Panc1 (cell line): ENCODE results near the gene GLTP. TPM values are rescaled to one million over a fixed set of nuclear protein-coding genes. Genes with fewer than 3 reads are reported as not detected.

Experiments used
- ATAC-seq: fragments of 200-7000 bp; cut with Tn5 transposase; 2 replicates; pipeline ENCODE4 v1.9.1; 2020; ENCODE audit warnings: mild to moderate bottlenecking, moderate library complexity
- BruUV-seq: library from RNA; stranded (reverse); fragments of 400-500 nt; replicated peaks from 2 replicates; lab custom pipeline; 2021; lab: Mats Ljungman, UMichigan
- CTCF ChIA-PET: fragments of 300-600 bp; sonication (Branson Sonifier 250); formaldehyde crosslinking; loops from one replicate; lab custom pipeline; 2022; ENCODE audit warnings: antibody characterized with exemption; lab: Charles Lee
- POLR2A ChIA-PET: fragments of 300-600 bp; sonication (Branson Sonifier 250); formaldehyde crosslinking; loops from one replicate; lab custom pipeline; 2022; ENCODE audit warnings: antibody characterized with exemption; lab: Charles Lee
- DNase-seq: peaks from one replicate; pipeline ENCODE4 v3.0.0-alpha.2; 2010; ENCODE audit warnings: low read depth, low spot score
- H3K27ac ChIP-seq: 2 replicates; pipeline ENCODE4 v1.5.1; 2011; ENCODE audit warnings: mild to moderate bottlenecking, low read length, inconsistent platforms
- H3K27me3 ChIP-seq: fragments of 200-500 bp; sonication (Bioruptor generic); 2 replicates; pipeline ENCODE4 v1.6.0; 2014; ENCODE audit warnings: low read length, inconsistent platforms; ENCODE audit not compliant: control insufficient read depth, insufficient read depth
- H3K36me3 ChIP-seq: fragments of 200-500 bp; sonication (Bioruptor generic); 2 replicates; pipeline ENCODE4 v1.5.1; 2014; ENCODE audit warnings: inconsistent platforms, mild to moderate bottlenecking, low read length, moderate library complexity; ENCODE audit not compliant: control insufficient read depth, insufficient read depth
- H3K4me1 ChIP-seq: 2 replicates; pipeline ENCODE4 v1.5.1; 2011; ENCODE audit warnings: inconsistent platforms, mild to moderate bottlenecking, low read length, moderate library complexity; ENCODE audit not compliant: control insufficient read depth, insufficient read depth
- H3K4me3 ChIP-seq, 2 experiments: 2 replicates each; pipeline ENCODE4 v1.5.1; 2011 to 2012; ENCODE audit warnings: low read depth in 2 of 2, low read length in 2 of 2, mild to moderate bottlenecking in 2 of 2, inconsistent platforms in 1 of 2, moderate library complexity in 1 of 2
- H3K9me3 ChIP-seq: fragments of 200-500 bp; sonication (Bioruptor generic); 2 replicates; pipeline ENCODE4 v1.5.1; 2014; ENCODE audit warnings: low read depth, mild to moderate bottlenecking, inconsistent platforms, low read length, moderate library complexity; ENCODE audit not compliant: control insufficient read depth, insufficient read depth
- POLR2AphosphoS5 ChIP-seq: IDR thresholded peaks from 2 replicates; pipeline ENCODE4 v1.6.1; 2012; ENCODE audit warnings: mild to moderate bottlenecking, low read depth, low read length, moderate library complexity
- REST ChIP-seq, 2 experiments: IDR thresholded peaks; 2 replicates each; pipeline ENCODE4 v1.6.1; 2011 to 2012; ENCODE audit warnings: low read depth in 2 of 2, control low read depth in 1 of 2, low read length in 1 of 2, mild to moderate bottlenecking in 1 of 2, moderate library complexity in 1 of 2; ENCODE audit not compliant: insufficient read depth in 1 of 2
- SIN3A ChIP-seq: IDR thresholded peaks from 2 replicates; pipeline ENCODE4 v1.6.1; 2012; ENCODE audit warnings: low read depth, mild to moderate bottlenecking, low read length, moderate library complexity, borderline replicate concordance; ENCODE audit not compliant: insufficient read depth
- TCF7L2 ChIP-seq: IDR thresholded peaks from 2 replicates; pipeline ENCODE4 v1.6.1; 2011; ENCODE audit warnings: mild to moderate bottlenecking, low read depth, low read length, inconsistent platforms
- in situ Hi-C: cut with HindIII; loops from 2 replicates; pipeline ENCODE4 v1.10.0; 2016; ENCODE audit warnings: low sequenced_read_pairs, low pct_unique_long_range_greater_than_20kb
- intact Hi-C: fragments of 100-400 bp; cut with micrococcal nuclease; formaldehyde crosslinking; loops from one replicate; pipeline ENCODE4 v1.10.0; 2022; ENCODE audit not compliant: unreplicated experiment
- total RNA-seq: library from RNA; stranded (reverse); gene quantifications from one replicate; pipeline ENCODE4 v1.2.1, GENCODE V29; 2021; ENCODE audit not compliant: unreplicated experiment
- TF ChIP-seq, protein P1 (sequence below): fragments of 450-650 bp; IDR thresholded peaks from 2 replicates; pipeline ENCODE4 v1.5.1; 2017; ENCODE audit warnings: mild to moderate bottlenecking

The GLTP gene
- total RNA-seq, 1 experiment from 2014 or later: 24.8 TPM

DNA sequence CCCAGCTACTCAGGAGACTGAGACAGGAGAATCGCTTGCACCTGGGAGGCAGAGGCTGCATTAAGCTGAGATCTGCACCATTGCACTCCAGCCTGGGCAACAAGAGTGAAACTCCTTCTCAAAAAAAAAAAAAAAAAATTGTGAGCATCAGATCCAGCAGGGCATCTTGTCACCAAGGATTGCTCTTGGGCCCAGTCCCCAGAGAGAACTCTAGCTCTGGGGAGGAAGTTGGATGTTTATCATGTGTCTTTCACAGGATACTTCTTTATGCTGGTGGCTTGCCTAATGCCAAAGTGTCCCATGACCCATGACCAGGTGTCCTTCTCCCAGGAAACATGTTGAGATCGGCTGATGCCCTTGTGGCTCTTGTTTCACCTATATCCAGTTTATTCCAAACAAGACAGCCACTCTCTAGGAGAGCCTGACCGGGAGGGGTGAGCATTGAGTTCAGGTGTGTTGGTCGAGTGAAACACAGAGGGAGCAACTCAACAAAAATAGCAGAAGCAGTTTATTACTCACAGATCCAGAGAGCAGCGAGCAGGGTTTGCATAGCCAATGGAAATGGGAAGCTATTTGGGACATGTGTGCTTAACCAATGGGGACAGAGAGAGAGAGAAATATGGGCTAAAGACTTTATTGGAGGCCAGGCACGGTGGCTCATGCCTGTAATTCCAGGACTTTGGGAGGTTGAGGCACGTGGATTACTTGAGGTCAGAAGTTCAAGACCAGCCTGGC, 13.1 kb upstream of the GLTP start:
- in situ Hi-C loops (no loop called here), intact Hi-C loops (no loop called here)
- ChIA-PET CTCF (no interaction called here), POLR2A (no interaction called here)
- ATAC-seq (no peak), DNase-seq (no peak)
- no peaks in the 10 kb centered on the region for H3K36me3 ChIP-seq
- no peaks in the 10 kb centered on the region for H3K27me3 ChIP-seq
- no peaks in the 10 kb centered on the region for H3K9me3 ChIP-seq
- no peak overlapping the region for H3K4me3 ChIP-seq
- H3K27ac ChIP-seq: no peak overlapping the region
- H3K4me1 ChIP-seq: no peaks in the 10 kb centered on the region
- TF ChIP-seq REST (IDR thresholded peaks at IDR 0.05; ENCODE audit: insufficient read depth in 1 of 2, low read depth in 2 of 2, low read length in 1 of 2) (no peak), POLR2AphosphoS5 (no peak), TCF7L2 (no peak), SIN3A (no peak)
- TF ChIP-seq, protein P1, sequence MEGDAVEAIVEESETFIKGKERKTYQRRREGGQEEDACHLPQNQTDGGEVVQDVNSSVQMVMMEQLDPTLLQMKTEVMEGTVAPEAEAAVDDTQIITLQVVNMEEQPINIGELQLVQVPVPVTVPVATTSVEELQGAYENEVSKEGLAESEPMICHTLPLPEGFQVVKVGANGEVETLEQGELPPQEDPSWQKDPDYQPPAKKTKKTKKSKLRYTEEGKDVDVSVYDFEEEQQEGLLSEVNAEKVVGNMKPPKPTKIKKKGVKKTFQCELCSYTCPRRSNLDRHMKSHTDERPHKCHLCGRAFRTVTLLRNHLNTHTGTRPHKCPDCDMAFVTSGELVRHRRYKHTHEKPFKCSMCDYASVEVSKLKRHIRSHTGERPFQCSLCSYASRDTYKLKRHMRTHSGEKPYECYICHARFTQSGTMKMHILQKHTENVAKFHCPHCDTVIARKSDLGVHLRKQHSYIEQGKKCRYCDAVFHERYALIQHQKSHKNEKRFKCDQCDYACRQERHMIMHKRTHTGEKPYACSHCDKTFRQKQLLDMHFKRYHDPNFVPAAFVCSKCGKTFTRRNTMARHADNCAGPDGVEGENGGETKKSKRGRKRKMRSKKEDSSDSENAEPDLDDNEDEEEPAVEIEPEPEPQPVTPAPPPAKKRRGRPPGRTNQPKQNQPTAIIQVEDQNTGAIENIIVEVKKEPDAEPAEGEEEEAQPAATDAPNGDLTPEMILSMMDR: no peak
- BruUV-seq: no TSS peak

DNA sequence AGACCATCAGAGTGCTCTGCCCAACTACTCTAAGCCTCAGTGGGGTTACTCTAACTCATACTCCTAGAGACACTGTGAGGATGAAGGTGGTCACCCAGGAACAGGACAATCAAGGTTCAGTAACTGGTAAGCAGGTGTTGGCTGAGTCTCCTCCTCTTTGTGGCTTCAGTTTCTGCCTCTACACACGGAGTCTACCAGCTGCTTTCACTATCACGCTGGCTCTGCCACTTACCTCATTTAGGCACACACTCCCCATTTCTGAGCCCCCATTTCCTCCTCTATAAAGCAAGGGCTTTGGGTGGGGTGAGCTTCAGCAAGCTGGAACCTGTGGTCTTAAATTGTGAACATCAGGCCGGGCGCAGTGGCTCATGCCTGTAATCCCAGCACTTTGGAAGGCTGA, 12.4 kb upstream of the GLTP start:
- TF ChIP-seq REST (IDR thresholded peaks at IDR 0.05; ENCODE audit: insufficient read depth in 1 of 2, low read depth in 2 of 2, low read length in 1 of 2) (no peak), SIN3A (no peak), POLR2AphosphoS5 (no peak), TCF7L2 (no peak)
- TF ChIP-seq, protein P1: no peak
- DNase-seq (no peak), ATAC-seq (no peak)
- Histone ChIP-seq H3K4me1 (no peaks in the 10 kb centered on the region), H3K27ac (no peak overlapping the region), H3K9me3 (no peaks in the 10 kb centered on the region), H3K36me3 (no peaks in the 10 kb centered on the region), H3K27me3 (no peaks in the 10 kb centered on the region), H3K4me3 (no peak overlapping the region)
- CTCF ChIA-PET: no interaction called here
- in situ Hi-C loops (no loop called here), intact Hi-C loops (no loop called here)
- no TSS peak for BruUV-seq
- POLR2A ChIA-PET: no interaction called here
